CD4-positive, alpha-beta T cell treated with Interleukin-10 for 1 hour (primary cell): ENCODE measurements around the gene OR5K2.

Experiments used
- DNase-seq: peaks from one replicate; pipeline ENCODE4 v3.0.0-alpha.2; 2020

OR5K2 gene

DNA sequence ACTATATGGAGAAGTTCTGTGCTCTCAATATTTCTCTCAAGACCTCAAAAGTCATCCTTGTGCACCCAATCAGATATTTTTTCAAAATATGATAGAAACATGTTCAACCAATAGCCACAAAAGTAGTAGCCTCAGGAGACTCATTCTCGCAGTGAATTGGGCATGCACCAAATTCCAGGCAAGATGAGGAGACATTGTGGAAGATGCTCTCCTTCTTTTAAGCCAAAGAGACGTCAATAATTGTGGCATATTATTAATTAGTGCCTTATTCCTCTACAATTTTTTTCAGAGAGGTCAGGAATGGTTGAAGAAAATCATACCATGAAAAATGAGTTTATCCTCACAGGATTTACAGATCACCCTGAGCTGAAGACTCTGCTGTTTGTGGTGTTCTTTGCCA, at the start of gene OR5K2:
TSS of gene OR5K2 (plus strand) at position 301 of the 400 bp plus-strand sequence. CDS start at position 301, 0 bp downstream.
- no peak for DNase-seq

GRCh38 chr3:98449606-98450193, 47.8 kb upstream of the OR5K2 start:
- DNase-seq: no peak

- no peak for DNase-seq
These were observed 47.1 kb upstream of the OR5K2 start for GRCh38 chr3:98450372-98450771.

GRCh38 chr3:98453827-98454226, 43.7 kb upstream of the OR5K2 start:
- DNase-seq: no peak

- no peak for DNase-seq
These were observed 42.6 kb upstream of the OR5K2 start for GRCh38 chr3:98454929-98455328.

- no peak for DNase-seq
These were observed 39.9 kb upstream of the OR5K2 start for GRCh38 chr3:98457543-98457942.

DNA sequence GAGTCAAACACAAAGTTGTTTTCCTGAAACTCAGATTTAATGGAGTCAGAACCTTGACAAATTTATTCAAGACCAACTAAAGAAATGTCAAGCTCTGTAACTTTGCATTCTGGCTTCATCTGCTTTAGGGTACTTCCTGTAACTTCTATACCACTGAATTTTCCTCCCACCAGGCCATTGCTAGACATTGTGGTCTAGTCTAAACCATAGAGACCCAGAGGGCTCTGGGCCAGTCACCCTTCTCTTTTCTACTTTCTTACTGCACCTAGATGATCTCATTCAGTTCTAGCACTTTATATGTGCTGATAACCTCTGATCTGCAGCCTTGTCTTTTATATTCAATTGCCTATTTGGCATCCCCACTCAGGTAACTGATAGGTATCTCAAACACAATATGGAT, 37.3 kb upstream of the OR5K2 start:
- no peak for DNase-seq

GRCh38 chr3:98462901-98463300, 34.6 kb upstream of the OR5K2 start, which contains the start of gene OR5K1:
Gene OR5K1, plus strand, starts transcription at chr3:98463201. Its CDS starts 6,376 bp downstream, at chr3:98469577.
- DNase-seq: no peak

DNA sequence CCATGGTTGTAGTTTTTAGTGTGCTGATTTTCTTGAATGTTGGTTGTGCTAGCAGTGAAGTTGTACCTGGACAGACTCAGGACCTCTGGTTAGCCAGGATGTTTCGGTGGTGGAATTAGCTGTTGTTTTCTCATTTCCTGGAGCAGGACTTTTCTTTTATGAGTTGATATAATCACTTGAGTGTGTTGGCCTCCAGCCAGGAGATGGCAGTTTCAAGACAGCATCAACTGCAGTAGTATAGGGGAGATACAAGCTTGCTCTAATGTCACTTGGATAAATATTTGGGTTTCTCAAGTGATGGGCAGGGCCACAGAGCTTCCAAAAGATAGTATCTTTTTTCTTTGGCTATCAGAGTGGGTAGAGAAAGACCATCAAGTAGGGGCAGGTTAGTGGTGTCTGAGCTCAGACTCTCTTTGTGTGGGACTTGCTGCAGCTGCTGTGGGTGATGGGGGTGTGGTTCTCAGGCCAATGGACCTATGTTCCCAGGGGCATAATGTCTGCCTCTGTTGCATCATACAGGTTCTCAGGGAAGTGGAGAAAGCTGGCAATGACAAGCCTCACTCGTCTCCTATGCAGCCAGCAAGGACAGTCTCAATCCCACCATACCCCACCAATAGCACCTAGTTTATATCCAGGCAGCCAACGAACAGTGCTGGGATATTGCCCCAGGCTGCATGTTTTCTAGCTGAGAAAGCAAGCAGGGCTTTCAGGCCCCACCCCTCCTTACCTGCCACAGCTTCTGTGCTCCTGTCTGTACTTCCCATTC, 14.6 kb upstream of the OR5K2 start:
- no peak for DNase-seq

GRCh38 chr3:98483626-98484025, 13.9 kb upstream of the OR5K2 start:
- DNase-seq: no peak

DNA sequence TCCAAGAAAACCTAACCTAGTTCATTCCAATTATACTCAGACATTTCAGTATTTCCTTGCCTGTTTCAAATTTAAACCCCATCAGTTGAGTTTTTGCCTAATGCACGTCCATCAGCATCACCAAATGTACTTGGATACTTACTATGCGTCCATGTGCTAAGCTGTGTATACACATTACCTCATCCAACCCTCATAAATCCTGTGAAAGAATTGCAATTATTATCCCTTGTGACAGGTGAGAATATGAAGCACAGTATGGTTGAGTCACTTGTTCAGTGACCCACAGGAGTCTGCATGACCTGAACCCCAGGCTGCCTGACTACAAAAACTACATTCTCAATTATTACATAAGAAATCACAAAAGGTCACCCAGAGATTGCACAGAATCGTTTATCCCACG, 2.5 kb downstream of the OR5K2 start:
- DNase-seq: no peak

DNA sequence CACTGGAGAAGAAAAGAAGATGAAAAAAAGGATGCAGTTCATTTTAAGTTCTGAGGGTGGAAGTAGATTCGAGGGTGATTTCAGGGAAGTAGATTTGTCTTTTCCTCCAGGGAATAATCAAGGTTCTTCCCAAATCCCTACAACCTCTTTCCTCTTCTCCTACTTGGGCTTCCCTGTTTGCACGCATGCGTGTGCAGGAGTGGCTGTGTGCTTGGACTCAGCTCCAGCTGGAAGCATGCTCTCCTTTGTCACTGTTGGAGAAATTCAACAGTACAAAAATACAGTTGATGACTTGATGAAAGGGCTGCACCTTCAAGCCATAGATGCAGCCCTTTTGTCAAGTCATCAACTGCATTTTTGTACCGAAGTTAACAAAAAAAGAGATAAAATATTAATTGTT, 3.8 kb downstream of the OR5K2 start:
- no peak for DNase-seq

- no peak for DNase-seq
These were observed 4.5 kb downstream of the OR5K2 start for GRCh38 chr3:98501863-98502576.

GRCh38 chr3:98504539-98504938, 7.1 kb downstream of the OR5K2 start:
- no peak for DNase-seq

- DNase-seq: no peak
These were observed 11.1 kb downstream of the OR5K2 start for GRCh38 chr3:98508582-98508981.

GRCh38 chr3:98512576-98512975, 15.1 kb downstream of the OR5K2 start:
- no peak for DNase-seq

- DNase-seq: no peak
These were observed 15.6 kb downstream of the OR5K2 start for GRCh38 chr3:98513091-98513511.

- no peak for DNase-seq
These were observed 16.3 kb downstream of the OR5K2 start for GRCh38 chr3:98513736-98514135.

DNA sequence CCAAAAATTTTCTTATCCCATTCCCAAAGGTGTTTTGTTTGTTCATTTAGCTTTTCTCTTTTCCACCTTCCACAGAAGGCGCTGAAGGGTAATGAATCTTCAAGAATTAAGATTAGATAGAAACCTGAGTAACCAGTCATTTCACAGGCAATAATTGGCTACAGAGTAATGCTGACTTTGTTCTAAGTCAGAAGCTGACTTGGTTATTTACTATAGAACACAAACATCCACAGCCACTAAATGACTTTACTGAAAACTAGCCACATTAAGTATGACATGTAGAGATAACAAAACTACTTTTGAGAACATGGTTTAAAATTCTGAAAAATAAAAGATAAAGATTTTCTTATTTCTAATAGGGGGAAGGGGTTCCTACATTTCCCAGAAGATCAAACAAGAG, 17.5 kb downstream of the OR5K2 start:
- DNase-seq: no peak

DNA sequence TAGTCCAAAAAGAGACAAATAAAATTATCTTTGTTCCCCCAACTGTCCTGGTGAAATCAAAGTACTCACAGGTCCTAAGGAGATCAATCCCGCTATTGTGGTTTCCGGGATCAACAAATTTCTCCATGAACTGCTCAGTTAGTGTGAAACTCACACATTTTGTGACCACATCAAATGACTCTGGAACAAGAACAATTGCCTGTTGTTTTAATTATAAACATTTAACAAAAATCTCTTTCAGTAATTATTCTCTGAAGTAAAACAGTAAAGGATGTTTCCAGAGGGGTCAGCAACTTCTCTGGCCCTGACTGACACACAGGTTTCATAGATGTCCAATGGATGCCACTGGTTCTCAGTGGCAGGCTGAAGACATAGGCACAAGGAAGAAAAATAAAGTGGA, 21.3 kb downstream of the OR5K2 start:
- DNase-seq: no peak

DNA sequence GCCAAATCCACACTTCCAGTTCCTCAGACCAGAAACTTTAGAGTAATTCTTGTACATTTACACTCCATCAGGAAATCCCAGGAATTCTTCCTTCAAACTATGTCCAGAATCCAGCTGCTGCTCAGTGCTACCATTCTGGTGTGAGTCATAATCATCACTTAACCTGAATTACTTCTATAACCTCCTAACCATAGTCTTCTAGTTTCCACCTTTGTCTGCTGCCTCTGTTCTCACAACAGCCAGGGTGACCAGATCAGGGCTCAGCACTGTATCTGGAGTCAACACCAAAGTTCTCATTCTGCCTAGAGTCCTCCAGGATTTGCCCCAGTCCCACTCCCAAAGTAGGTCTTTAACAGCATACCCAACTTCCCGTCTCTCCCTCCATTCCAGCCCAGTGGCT, 21.9 kb downstream of the OR5K2 start:
- DNase-seq: no peak

- peak; percentile 59 for DNase-seq
These were observed 24.5 kb downstream of the OR5K2 start for GRCh38 chr3:98521897-98522543.

DNA sequence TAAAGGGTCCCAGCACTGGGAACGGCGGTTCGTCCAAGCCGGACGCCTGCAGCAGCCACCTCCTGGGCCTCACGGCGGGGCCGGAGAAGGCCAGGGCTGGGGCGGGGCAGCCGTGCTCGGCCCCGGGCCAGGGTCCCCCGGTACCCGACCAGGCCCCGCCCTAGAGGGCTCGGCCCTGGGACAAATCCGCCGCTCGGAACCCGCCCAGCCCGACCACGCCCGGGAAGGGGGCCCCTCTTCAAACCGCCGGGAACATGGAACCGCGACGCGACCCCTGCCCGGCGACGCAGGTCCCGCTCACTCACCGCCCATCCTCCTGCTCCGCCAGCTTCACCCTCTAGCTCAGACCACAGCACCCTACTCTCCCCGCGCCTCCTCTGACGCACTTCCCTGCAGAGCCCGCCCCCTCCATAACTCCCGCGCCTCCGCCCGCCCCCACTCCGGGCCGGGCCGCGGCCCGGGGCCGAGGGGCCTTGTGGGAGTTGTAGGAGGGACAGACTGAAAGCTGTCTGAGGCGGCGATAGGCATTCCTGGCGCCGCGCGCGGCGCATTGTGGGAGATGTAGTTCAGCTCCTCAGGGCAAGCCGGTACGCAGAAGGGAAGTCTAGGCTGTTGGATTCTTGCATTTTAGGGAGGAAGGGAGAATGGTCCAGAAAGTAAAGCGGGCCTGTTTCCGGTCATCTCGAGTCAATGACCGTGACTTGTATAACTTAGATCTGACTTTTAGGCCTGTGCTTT, 25.2 kb downstream of the OR5K2 start, which contains the start of gene CLDND1:
TSS of gene CLDND1 (minus strand) at position 359 of the 738 bp plus-strand sequence. CDS start 1,478 bp downstream, outside the sequence.
- peak; percentile 96 for DNase-seq
